Epithelial cell of esophagus (primary cell): Measurements from ENCODE around the gene MOBP.

ENCODE experiments used
- DNase-seq: peaks from one replicate; pipeline ENCODE4 v3.0.0; 2010; ENCODE audit warnings: low read depth
- H3K4me3 ChIP-seq: 2 replicates; pipeline ENCODE4 v1.5.1; 2011; ENCODE audit warnings: mild to moderate bottlenecking, low read length, control low read depth
- TF ChIP-seq, protein P1 (sequence below): IDR thresholded peaks from 2 replicates; pipeline ENCODE4 v1.5.1; 2011; ENCODE audit warnings: low read depth, mild to moderate bottlenecking, low read length, control low read depth, inconsistent platforms; ENCODE audit not compliant: insufficient read depth; ENCODE audit errors: missing control alignments

MOBP gene

GRCh38 chr3:39506863-39507262 is 39.4 kb downstream of the MOBP start:
- H3K4me3 ChIP-seq, result no peak overlapping the region
- TF ChIP-seq, protein P1, sequence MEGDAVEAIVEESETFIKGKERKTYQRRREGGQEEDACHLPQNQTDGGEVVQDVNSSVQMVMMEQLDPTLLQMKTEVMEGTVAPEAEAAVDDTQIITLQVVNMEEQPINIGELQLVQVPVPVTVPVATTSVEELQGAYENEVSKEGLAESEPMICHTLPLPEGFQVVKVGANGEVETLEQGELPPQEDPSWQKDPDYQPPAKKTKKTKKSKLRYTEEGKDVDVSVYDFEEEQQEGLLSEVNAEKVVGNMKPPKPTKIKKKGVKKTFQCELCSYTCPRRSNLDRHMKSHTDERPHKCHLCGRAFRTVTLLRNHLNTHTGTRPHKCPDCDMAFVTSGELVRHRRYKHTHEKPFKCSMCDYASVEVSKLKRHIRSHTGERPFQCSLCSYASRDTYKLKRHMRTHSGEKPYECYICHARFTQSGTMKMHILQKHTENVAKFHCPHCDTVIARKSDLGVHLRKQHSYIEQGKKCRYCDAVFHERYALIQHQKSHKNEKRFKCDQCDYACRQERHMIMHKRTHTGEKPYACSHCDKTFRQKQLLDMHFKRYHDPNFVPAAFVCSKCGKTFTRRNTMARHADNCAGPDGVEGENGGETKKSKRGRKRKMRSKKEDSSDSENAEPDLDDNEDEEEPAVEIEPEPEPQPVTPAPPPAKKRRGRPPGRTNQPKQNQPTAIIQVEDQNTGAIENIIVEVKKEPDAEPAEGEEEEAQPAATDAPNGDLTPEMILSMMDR, result no peak
- DNase-seq, result no peak

GRCh38 chr3:39513791-39514369 is 46.4 kb downstream of the MOBP start:
- H3K4me3 ChIP-seq, result no peak overlapping the region
- TF ChIP-seq, protein P1, result no peak
- no peak for DNase-seq

GRCh38 chr3:39515681-39516441 is 48.4 kb downstream of the MOBP start:
- TF ChIP-seq, protein P1, result no peak
- H3K4me3 ChIP-seq, result no peak overlapping the region

GRCh38 chr3:39519103-39519502 is 51.6 kb downstream of the MOBP start:
- H3K4me3 ChIP-seq, result no peak overlapping the region
- no peak for DNase-seq
- TF ChIP-seq, protein P1, result no peak

More at GRCh38 chr3:39515681-39516441, 48.4 kb downstream of the MOBP start:
- no peak for DNase-seq

DNA sequence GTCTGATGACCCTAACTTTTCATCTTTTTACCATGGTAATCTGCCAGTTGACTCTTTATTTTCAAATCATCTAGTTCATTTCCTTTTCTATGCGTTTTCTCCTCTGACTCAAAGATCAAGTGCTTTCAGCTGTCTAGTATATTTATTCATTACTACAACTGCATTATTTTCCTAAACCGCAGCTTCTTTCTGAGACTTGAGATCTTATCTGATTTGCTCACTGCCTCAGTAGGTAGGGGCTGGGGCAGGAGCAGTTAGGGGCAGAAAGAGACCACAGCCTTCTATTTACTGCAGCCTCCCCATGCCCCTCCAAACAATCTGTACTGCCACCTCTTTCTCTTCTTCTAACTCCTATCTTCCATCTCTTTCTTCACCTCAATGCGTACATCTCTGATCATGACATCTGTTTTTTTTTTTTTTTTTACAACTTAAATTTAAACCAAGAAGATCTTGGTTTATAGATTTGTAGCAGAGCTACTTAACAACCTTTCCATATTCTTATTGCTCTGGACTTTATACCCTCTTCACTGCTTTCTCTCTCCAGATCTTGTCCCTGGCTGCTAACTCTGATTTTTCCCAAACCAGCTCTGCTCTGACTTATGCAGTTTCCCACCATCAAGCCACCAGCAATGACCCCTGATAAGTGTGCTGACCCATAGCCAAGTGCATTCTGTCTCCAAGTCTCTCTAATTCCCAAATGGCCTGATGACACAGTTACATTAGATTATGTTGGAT is 52.2 kb downstream of the MOBP start:
- no peak overlapping the region for H3K4me3 ChIP-seq
- TF ChIP-seq, protein P1, result no peak
- DNase-seq, result no peak

DNA sequence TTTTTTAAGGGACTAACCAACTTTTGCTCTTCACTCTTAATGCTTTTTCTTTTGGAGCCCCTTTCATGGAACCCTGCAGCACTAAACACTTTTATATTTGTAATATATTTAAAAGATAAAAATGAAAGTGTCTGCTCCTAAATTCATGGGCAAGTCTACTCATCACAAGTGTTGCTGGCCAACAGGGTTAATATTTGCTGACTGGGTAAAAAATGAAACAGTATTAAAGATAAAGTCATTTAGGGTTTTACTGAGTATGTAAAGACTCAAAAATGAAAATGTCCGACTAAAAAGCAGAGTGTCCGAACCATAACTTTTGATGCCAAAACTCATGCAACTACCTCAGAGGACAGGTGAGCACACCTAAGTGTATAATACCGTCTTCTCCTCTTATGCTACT is 54.0 kb downstream of the MOBP start:
- no peak for DNase-seq
- H3K4me3 ChIP-seq, result no peak overlapping the region
- TF ChIP-seq, protein P1, result no peak
